Measurements from ENCODE around the gene NAA15.
"Not testable (repeated sequence)": the region's sequence is repeated elsewhere in the genome, so short reads cannot be mapped to it uniquely, and the experiment has no call there.

NAA15 gene

DNA sequence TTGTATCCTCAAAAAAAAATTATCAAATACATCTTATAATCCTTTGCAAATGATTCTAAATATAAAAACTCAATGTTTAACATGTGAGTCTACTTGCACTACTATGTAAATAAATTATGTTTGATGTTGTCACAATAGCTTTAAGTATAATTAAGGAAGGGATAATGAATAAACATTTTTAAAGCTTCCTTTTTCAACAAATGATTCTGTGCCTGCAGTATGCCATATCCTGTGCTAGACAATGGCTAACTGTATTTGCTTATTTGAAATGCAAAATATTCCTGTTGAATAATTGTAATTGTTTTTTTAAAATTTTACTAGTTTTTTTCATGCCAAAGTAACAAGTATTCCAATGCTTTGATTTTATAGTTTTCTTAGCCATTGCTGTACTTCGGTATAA lies 60.0 kb downstream of the NAA15 start:
- peak; percentile 74 for DNase-seq (ENCODE audit: low spot score)

DNA sequence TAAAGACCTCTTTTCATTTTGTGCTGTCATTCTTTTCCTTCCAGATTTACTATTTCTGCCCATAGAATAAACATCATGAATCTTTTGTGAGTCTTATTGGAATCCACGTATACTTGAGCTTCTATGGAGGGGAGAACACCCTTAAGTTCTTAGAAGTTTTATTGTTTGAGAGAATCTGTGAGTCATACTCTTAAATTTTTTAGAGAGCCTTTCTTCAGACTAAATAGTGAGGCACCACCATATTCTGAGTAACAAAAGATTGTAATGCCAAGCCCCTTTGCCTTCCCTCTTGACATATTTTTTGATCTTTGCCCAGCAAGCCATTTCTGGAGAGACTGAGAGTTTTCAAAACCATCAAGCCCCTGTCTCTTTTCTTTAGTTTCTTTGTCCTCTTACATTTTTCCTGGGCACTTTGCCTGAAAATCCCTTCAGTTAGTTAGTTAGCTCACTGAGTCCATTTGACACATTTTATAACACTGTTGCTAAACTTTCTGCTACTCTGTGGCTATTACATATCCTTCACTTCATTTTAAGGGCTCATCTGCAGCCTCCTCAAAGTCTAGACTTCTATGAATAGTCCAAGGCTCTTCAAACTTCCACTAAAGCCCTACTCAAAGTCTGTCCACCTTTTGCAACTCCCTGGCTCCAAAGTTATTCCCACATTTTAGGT lies 66.3 kb downstream of the NAA15 start:
- peak; percentile 56 for DNase-seq (ENCODE audit: low spot score)

DNA sequence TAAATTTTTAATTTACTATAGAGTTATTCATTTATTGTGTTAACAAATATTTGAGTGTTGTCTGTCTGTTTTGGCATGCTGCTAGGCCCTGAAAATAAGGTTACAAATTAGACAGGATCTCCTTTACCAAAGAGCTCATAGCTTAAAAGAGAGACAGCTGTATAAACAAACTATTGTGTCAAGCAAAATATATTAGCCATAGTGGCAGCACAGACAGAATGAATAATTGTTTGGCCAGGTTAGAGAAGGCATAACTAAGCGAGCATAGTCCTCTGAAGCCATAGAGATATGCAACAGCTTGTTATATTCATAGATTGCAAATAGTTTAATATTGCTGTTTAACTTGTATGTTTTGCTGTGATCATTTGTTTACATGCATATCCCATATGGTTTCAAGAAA lies 67.7 kb downstream of the NAA15 start:
- DNase-seq (ENCODE audit: low spot score): no peak

DNA sequence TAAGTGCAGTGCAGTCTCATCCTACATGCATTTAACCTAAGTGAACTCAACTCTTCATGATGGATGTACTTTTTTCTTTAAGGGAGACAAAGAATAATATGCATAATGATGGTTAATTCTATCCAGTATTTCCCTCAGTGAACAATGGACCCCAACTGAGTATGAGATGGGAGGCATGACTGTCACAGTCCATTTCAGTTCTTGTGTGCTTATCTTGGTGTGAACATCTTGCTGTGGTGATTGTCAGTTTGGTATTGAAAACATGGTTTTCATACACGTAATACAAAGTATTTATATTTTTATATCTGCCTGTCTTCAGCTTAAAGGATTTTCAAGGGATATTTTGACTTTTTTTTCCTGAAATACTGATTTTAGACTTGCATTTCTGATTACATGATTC lies 72.9 kb downstream of the NAA15 start:
- no peak for DNase-seq (ENCODE audit: low spot score)

DNA sequence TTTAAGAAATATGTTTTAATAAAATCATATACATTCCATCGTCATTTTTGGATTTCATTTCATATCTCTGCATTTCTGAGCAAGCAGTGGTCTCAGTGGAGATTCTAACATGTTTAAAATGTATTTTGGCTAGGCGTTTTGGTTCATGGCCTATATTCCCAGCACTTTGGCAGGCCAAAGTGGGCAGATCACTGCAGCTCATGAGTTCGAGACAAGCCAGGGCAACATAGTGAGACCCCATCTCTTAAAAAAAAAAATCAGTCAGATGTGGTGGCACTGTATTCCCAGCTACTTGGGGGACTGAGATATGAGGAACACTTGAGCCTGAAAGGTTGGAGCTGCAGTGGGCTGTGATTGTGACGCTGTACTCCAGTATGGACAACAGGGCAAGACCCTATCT lies 85.1 kb downstream of the NAA15 start:
- DNase-seq (ENCODE audit: low spot score): no peak

DNA sequence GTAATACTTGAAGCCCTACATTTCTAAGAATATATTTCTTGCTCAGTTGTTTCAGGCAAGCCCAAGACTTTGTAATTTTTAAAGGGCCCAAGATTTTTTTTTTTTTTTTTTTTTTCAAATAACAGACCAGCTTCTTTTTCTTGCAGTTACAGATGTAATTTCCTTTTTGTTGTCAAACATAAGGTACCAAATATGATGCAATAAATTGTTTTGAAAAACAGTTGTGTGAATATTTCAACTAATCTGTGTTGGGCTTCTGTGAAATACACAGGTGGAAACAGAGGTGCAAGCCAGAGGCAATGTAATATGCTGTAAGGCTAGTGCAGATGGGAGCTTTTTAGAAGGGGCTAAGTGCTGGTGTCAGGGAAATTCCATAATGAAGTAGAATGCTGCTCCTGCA lies 87.8 kb downstream of the NAA15 start:
- DNase-seq (ENCODE audit: low spot score): no peak

DNA sequence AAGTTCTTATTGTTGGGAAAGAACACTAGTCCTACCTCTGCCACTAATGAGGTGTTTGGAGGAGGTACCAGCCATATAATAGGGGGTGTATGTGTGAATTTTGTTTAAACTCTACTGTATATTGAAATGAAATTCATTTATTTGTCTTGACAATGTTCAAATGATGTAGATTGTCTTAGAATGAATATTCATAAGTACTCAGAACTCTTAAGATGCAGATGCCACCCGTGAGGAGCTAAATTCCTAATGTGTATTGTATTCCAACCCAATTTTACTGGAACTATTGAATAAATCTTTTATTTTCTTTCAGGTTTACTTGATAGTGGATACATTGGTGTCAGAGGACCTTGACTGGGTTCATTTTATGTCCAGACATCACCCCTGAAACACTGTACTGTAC lies 88.7 kb downstream of the NAA15 start:
- DNase-seq (ENCODE audit: low spot score): no peak

DNA sequence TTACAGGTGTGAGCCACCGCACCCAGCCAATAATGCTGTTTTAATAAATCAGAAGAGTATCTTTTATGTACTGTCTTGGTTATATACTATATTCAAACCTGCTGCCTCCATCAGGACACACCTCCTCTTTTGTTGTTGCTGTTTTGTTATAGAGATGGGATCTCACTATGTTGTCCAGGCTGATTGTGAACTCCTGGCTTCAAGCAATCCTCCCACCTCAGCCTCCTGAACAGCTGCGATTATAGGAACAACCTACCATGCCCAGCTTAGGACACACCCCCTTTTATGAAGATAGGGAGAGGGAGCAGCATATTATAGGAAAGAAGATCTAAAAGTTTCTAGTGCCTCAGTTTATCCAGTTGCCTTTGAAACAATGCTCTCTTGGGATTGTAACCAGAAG lies 90.4 kb downstream of the NAA15 start:
- DNase-seq (ENCODE audit: low spot score): no peak

- no peak for DNase-seq (ENCODE audit: low spot score)
These were observed 91.5 kb downstream of the NAA15 start for GRCh38 chr4:139392797-139393196.

- no peak for DNase-seq (ENCODE audit: low spot score)
These were observed 100.1 kb downstream of the NAA15 start for GRCh38 chr4:139401368-139401767.

DNA sequence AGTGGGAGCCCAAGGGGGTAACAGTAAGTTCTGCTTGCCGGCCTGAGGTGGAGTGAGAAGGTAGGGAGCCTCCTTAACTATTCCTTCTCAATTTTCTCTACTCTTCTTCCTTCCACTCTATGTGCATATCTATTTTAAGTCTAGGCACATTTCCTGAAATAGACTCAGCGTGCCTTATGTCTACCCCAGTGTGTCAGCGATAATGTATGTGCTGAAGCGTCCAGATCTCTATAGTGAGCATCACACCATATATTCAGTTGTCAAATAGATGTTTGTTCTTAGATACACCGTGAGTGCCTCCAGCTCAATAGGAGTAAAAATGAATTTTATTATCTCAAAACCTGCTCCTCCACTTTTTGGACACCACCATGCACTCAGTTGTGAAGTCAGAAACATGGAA lies 101.1 kb downstream of the NAA15 start:
- DNase-seq (ENCODE audit: low spot score): no peak

DNA sequence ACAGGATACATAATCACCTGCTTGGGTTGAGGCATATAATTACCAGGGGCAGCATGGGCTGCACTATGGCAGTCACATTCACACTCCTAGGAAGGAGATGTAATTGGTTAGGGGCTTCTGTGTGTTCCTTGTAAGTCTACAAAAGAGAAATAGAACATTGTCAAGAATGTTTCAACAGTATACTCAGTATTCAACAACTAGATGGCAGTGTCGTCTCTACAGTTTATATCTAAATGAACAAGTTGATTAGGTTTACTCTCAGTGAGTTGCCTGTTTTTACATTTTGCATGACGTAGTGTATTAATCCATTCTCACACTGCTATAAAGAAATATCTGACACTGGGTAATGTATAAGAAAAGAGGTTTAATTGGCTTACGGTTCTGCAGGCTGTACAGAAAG lies 102.2 kb downstream of the NAA15 start:
- DNase-seq (ENCODE audit: low spot score): peak; percentile 51

DNA sequence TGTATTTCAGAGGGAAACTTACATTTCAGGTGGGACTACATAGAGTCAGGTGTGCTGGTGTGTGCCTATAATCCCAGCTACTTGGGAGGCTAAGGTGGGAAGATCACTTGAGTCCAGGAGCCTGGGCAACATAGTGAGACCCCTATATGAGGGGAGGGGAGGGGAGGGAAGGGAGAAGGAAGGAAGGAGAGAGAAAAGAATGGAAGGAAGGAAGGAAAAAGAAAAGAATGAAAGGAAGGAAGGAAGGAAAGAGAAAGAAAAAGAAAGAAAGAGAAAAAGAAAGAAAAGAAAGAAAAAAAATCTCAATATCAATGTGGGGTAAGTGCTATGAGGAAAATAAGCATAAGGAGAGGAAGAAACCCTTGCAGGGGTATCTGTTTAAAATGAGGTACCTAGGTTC lies 109.0 kb downstream of the NAA15 start:
- DNase-seq (ENCODE audit: low spot score): no peak

- DNase-seq (ENCODE audit: low spot score): not testable (repeated sequence)
These were observed 113.4 kb downstream of the NAA15 start for GRCh38 chr4:139414671-139415210.

DNA sequence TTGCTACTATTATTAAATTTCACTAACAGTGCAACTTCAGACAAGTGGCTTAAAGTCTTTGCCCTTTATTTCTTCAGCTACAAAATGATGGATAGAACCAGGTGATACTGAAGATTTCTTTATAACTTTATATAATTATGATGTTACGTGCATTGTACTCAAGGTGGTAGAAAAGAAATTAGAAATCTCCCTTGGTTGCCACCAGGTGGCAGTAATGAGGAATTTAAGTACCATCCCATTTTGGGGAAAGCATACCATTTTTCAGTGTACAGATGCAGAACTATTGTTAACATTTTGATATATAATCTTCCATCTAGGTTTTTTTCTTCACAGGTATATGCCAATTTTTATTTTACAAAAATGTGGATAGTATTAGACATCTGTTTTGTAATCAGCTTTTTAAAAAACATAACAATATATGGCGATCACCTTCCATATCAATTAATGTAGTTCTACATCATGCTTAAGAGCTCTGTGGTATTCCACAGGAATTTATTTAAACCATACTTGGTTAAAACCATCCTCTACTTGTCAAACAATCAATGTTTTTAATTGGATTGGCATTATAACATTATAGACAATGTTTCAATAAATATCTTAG lies 114.9 kb downstream of the NAA15 start:
- peak; percentile 49 for DNase-seq (ENCODE audit: low spot score)

GRCh38 chr4:139419388-139419914 lies 118.1 kb downstream of the NAA15 start:
- DNase-seq (ENCODE audit: low spot score): peak; percentile 88

DNA sequence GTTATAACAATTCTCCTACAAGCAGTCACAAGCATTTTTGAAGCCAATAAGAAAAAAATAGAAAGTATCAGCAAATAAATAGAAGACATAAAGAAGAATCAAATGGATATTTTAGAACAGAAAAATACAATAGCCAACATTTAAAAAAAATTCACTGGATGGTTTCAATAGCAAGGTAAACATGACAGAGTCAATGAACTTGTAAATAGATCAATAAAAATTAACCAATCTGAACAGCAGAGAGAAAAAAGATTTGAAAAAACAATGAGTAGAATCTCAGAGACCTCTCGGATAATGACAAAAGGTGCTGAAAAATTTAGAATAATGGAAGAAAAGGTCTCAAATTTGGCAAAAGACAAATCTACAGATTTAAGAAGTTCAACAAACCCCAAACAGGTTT lies 119.3 kb downstream of the NAA15 start:
- DNase-seq (ENCODE audit: low spot score): no peak

DNA sequence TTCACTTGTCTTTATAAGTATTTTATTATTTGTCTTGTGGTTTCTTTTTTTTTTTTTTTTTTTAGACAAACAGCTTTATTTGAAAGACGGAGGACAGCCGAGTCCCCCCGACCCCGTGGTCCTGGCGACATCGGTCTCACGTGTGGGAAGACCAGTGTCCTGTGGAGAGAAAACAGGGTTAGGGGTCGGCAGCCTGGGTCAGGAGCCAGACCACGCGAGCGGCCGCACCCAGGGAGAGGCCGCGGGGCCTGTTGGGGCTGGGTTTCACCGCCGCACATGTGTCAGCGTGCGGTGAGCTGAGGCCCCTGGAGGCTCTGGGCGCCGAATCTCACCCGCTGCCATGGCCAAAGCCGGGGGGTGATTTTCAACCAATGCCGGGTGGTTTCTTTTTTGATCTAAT lies 134.8 kb downstream of the NAA15 start:
- DNase-seq (ENCODE audit: low spot score): no peak

GRCh38 chr4:139438141-139438540 lies 136.8 kb downstream of the NAA15 start:
- DNase-seq (ENCODE audit: low spot score): no peak

DNA sequence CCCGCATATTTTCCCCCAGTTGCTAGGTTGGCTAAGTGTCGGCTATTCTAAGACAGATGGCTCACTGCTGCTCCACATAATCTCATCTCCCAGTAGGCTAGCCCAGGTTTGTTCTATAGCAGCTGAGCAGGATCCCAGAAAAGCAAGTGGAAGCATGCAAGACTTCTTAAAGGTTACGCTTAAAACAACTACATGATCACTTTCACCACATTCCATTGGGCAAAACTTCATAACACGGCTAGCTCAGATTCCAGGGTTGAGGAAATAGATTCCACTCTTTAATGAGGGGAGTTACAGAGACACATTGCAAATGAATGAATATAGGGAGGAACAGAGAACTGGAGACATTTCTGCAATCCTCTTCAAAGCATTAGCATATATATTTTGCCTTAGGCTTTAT lies 139.7 kb downstream of the NAA15 start:
- no peak for DNase-seq (ENCODE audit: low spot score)

- no peak for DNase-seq (ENCODE audit: low spot score)
These were observed 142.4 kb downstream of the NAA15 start for GRCh38 chr4:139443661-139444060.

DNA sequence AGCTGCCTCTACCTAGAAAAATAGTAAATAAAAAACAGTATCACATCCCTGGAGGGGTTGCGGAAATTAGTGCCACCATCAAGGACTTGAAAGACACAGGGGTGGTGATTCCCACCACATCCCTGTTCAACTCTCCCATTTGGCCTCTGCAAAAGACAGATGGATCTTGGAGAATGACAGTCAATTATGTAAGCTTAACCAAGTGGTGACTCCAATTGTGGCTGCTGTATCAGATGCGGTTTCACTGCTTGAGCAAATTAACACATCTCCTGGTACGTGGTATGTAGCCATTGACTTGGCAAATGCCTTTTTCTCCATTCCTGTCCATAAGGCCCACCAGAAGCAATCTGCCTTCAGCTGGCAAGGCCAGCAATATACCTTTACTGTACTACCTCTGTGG lies 143.6 kb downstream of the NAA15 start:
- not testable (repeated sequence) for DNase-seq (ENCODE audit: low spot score)

DNA sequence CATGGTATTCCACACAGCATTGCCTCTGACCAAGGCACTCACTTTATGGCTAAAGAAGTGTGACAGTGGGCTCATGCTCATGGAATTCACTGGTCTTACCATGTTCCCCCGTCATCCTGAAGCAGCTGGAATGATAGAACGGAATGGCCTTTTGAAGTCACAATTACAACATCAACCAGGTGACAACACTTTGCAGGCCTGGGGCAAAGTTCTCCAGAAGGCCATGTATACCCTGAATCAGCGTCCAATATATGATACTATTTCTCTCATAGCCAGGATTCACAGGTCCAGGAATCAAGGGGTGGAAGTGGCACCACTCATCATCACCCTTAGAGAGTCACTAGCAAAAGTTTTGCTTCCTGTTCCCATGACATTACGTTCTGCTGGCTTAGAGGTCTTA lies 145.8 kb downstream of the NAA15 start:
- DNase-seq (ENCODE audit: low spot score): not testable (repeated sequence)

DNA sequence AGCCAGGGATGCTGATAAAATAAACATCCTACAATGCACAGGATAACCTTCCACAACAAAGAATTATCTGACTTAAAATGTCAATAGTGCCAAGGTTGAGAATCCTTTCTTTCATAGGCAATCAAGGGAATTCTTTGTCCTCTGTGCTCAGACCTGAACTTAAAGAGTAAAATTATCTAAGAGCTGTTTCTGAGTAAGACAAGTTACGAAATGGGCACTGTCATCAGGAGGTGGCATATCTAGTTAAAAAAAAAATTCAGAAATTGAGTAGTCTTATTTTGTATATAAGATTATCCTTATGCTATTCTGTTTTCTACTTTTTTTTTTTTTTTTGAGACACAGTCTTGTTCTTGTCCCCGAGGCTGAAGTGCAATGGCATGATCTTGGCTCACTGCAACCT lies 149.3 kb downstream of the NAA15 start:
- no peak for DNase-seq (ENCODE audit: low spot score)

All from pons (tissue), 1 donor.